Gastrocnemius medialis (tissue), 4 donors: ENCODE measurements around the gene ADAMTSL2. TPM values are rescaled to one million over a fixed set of nuclear protein-coding genes. Genes with fewer than 3 reads are reported as not detected.

ENCODE experiments used
- ATAC-seq, 2 donors: fragments of 150-250 bp; one replicate each; pipeline ENCODE4 v1.9.1; 2016
- DNase-seq, 2 donors: peaks; one replicate each; pipeline ENCODE4 v3.0.0-alpha.2; 2019
- H3K27ac ChIP-seq, 4 donors: fragments of 200-600 bp; sonication (generic); 1 replicate in 1 of 4; 2 replicates in 3 of 4; pipeline ENCODE4 v1.5.1; 2016 to 2018; ENCODE audit warnings: mild to moderate bottlenecking in 2 of 4, moderate library complexity in 1 of 4
- H3K27me3 ChIP-seq, 3 donors: fragments of 200-600 bp; sonication (generic) in 2 of 3; 1 replicate in 1 of 3; 2 replicates in 2 of 3; pipeline versions ENCODE4 v1.5.1 to v1.6.0; 2016 to 2019; ENCODE audit warnings: mild to moderate bottlenecking in 1 of 3, moderate library complexity in 1 of 3
- H3K36me3 ChIP-seq, 2 donors: fragments of 200-600 bp; sonication (generic) in 1 of 2; one replicate each; pipeline ENCODE4 v1.5.1; 2017 to 2018
- H3K4me1 ChIP-seq, 2 donors: fragments of 200-600 bp; sonication (generic) in 1 of 2; one replicate each; pipeline ENCODE4 v1.5.1; 2016 to 2017; ENCODE audit warnings: mild to moderate bottlenecking in 2 of 2
- H3K4me3 ChIP-seq, 4 donors: fragments of 200-600 bp; sonication (generic) in 3 of 4; 1 replicate in 1 of 4; 2 replicates in 3 of 4; pipeline ENCODE4 v1.5.1; 2016 to 2019; ENCODE audit warnings: mild to moderate bottlenecking in 2 of 4
- H3K9me3 ChIP-seq, 3 donors: fragments of 200-600 bp; sonication (generic) in 2 of 3; 1 replicate in 1 of 3; 2 replicates in 2 of 3; pipeline ENCODE4 v1.5.1; 2016 to 2019
- CTCF ChIP-seq, 5 experiments: fragments of 450-650 bp in 3 of 5; fragments of 200-600 bp in 2 of 5; sonication (generic) in 2 of 5; IDR thresholded peaks in 4 of 5; conservative IDR thresholded peaks in 1 of 5; 1 replicate in 4 of 5; 2 replicates in 1 of 5; pipeline ENCODE4 v1.5.1; 2016 to 2019; ENCODE audit warnings: antibody characterized with exemption in 5 of 5, mild to moderate bottlenecking in 3 of 5, moderate library complexity in 3 of 5
- POLR2A ChIP-seq, 2 donors: fragments of 450-650 bp; IDR thresholded peaks; one replicate each; pipeline ENCODE4 v1.6.1; 2017; ENCODE audit warnings: antibody characterized with exemption in 2 of 2, mild to moderate bottlenecking in 2 of 2, moderate library complexity in 2 of 2
- in situ Hi-C, 4 donors: fragments of 200-750 bp; cut with MboI; loops; one replicate each; pipeline versions ENCODE4 v1.15.0 to v1.8.0; 2017; ENCODE audit warnings: low sequenced_read_pairs in 4 of 4
- intact Hi-C: fragments of 100-400 bp; cut with DNase I; formaldehyde crosslinking; loops from one replicate; pipeline ENCODE4 v1.15.1; 2023; ENCODE audit warnings: low total_unique reads
- total RNA-seq, 4 donors: library from RNA; depleted of rRNA; stranded (reverse); fragments of >200 nt; gene quantifications; one replicate each; pipeline versions ENCODE4 v1.1.0 to v1.2.3, GENCODE V29; 2016

The ADAMTSL2 gene
- total RNA-seq = 1 to 10 TPM in 1 of 4 donors, under 1 TPM in 3; 0.10 to 1.8 (median 0.44) TPM

GRCh38 chr9:133534346-133535291, at the start of gene ADAMTSL2:
TSS of gene ADAMTSL2 (plus strand) at chr9:133534704. CDS start at chr9:133536713, 2,009 bp downstream.
- in situ Hi-C loops (loop anchor here in 2 of 4 donors (25.0 kb wide), 1 partner anchor 203 kb away; the partner anchor contains the start of gene SARDH (in 2 of the 2)), intact Hi-C loops (no loop called here)
- H3K9me3 ChIP-seq = no peaks in the 10 kb centered on the region
- no peak for TF ChIP-seq POLR2A (IDR thresholded peaks at IDR 0.05)
- TF ChIP-seq CTCF (IDR thresholded peaks at IDR 0.05 in 4 of 5, conservative IDR thresholded peaks at IDR 0.05 in 1 of 5) = no peak
- peak within 1 kb of the TSS in 2 of 4 donors; percentile 46 to 55 for H3K27ac ChIP-seq
- ATAC-seq = peak; percentile 33 to 47
- DNase-seq = no peak
- no peaks in the 10 kb centered on the region for H3K36me3 ChIP-seq
- peaks cover 11 to 21% of the 10 kb centered on the region in 2 donors for H3K4me1 ChIP-seq
- H3K4me3 ChIP-seq = peak within 1 kb of the TSS; percentile 38 to 58 (median 46)
- H3K27me3 ChIP-seq = peaks cover 0 to 22% (median 7%) of the 10 kb centered on the region in 3 donors

GRCh38 chr9:133485531-133486260, 48.8 kb upstream of the ADAMTSL2 start:
- TF ChIP-seq CTCF (IDR thresholded peaks at IDR 0.05 in 4 of 5, conservative IDR thresholded peaks at IDR 0.05 in 1 of 5) (no peak), POLR2A (IDR thresholded peaks at IDR 0.05) (no peak)
- intact Hi-C loops (loop anchor here (1.0 to 10.0 kb wide), 3 partner anchors 79 to 299 kb away; partner anchors contain the start of genes MED22 and RPL7A), in situ Hi-C loops (loop anchor here (5.0 to 25.0 kb wide), 5 partner anchors 71 to 311 kb away; partner anchors contain the start of gene REXO4 (in 2 of the 4))
- Histone ChIP-seq H3K36me3 (no peaks in the 10 kb centered on the region), H3K4me3 (no peak overlapping the region), H3K27me3 (no peaks in the 10 kb centered on the region), H3K4me1 (no peaks in the 10 kb centered on the region), H3K9me3 (no peaks in the 10 kb centered on the region), H3K27ac (no peak overlapping the region)
- ATAC-seq (no peak), DNase-seq (no peak)

- intact Hi-C loops (loop anchor here (10.0 kb wide), 1 partner anchor 143 kb away; the partner anchor contains the start of genes MED22 and RPL7A), in situ Hi-C loops (loop anchor here (5.0 to 25.0 kb wide), 5 partner anchors 73 to 313 kb away; partner anchors contain the start of gene REXO4 (in 2 of the 4))
- H3K36me3 ChIP-seq = no peaks in the 10 kb centered on the region
- H3K27ac ChIP-seq = no peak overlapping the region
- ATAC-seq (no peak), DNase-seq (no peak)
- H3K9me3 ChIP-seq = no peaks in the 10 kb centered on the region
- H3K4me1 ChIP-seq = peaks cover 8 to 12% of the 10 kb centered on the region in 2 donors
- no peaks in the 10 kb centered on the region for H3K27me3 ChIP-seq
- TF ChIP-seq POLR2A (IDR thresholded peaks at IDR 0.05) = no peak
- H3K4me3 ChIP-seq = no peak overlapping the region
Measured at GRCh38 chr9:133487331-133487725, 47.2 kb upstream of the ADAMTSL2 start.

GRCh38 chr9:133488686-133489252, 45.7 kb upstream of the ADAMTSL2 start:
- no peak for ATAC-seq
- no peak for TF ChIP-seq POLR2A (IDR thresholded peaks at IDR 0.05)
- no peak for TF ChIP-seq CTCF (IDR thresholded peaks at IDR 0.05 in 4 of 5, conservative IDR thresholded peaks at IDR 0.05 in 1 of 5)
- H3K27ac ChIP-seq = no peak overlapping the region
- no peaks in the 10 kb centered on the region for H3K36me3 ChIP-seq
- H3K4me3 ChIP-seq = no peak overlapping the region
- H3K4me1 ChIP-seq = peaks cover 14 to 19% of the 10 kb centered on the region in 2 donors
- intact Hi-C loops = loop anchor here (10.0 kb wide), 1 partner anchor 144 kb away; the partner anchor contains the start of genes MED22 and RPL7A
- H3K9me3 ChIP-seq = no peaks in the 10 kb centered on the region
- in situ Hi-C loops = loop anchor here (5.0 to 25.0 kb wide), 5 partner anchors 74 to 314 kb away; partner anchors contain the start of gene REXO4 (in 2 of the 4)
- H3K27me3 ChIP-seq = no peaks in the 10 kb centered on the region
- no peak for DNase-seq
